Sigmoid colon (tissue), 3 donors: ENCODE results near the gene TTC33.

Experiments used
- POLR2A ChIP-seq, 2 donors: fragments of 450-650 bp; IDR thresholded peaks; one replicate each; pipeline ENCODE4 v1.6.1; 2016; ENCODE audit warnings: antibody characterized with exemption in 2 of 2, mild to moderate bottlenecking in 2 of 2, moderate library complexity in 2 of 2
- TF ChIP-seq, protein P1 (sequence below), 4 experiments: fragments of 450-650 bp in 3 of 4; fragments of 200-600 bp in 1 of 4; IDR thresholded peaks; one replicate each; pipeline ENCODE4 v1.5.1; 2016 to 2019; ENCODE audit warnings: antibody characterized with exemption in 4 of 4, mild to moderate bottlenecking in 3 of 4, moderate library complexity in 2 of 4

DNA sequence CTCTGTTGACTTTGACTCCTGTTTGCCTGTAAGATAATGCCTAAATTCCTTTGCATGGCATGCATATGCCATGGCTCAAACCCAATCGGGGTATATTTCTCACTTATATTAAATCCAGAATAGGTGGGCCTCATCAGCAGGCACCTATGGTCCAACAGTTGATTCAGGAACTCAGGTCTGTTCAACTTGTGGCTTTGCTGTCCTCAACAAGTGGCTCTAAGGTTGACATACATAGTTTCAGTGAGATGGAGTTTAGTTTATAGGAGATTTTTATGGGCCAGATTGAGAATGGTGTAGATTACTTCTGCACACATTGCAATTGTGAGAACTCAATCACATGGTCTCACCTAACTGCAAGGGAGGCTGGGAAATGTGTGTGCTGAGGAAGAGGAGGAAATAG lies 107.6 kb downstream of the TTC33 start:
- TF ChIP-seq, protein P1, sequence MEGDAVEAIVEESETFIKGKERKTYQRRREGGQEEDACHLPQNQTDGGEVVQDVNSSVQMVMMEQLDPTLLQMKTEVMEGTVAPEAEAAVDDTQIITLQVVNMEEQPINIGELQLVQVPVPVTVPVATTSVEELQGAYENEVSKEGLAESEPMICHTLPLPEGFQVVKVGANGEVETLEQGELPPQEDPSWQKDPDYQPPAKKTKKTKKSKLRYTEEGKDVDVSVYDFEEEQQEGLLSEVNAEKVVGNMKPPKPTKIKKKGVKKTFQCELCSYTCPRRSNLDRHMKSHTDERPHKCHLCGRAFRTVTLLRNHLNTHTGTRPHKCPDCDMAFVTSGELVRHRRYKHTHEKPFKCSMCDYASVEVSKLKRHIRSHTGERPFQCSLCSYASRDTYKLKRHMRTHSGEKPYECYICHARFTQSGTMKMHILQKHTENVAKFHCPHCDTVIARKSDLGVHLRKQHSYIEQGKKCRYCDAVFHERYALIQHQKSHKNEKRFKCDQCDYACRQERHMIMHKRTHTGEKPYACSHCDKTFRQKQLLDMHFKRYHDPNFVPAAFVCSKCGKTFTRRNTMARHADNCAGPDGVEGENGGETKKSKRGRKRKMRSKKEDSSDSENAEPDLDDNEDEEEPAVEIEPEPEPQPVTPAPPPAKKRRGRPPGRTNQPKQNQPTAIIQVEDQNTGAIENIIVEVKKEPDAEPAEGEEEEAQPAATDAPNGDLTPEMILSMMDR (IDR thresholded peaks at IDR 0.05): no peak
- no peak for TF ChIP-seq POLR2A (IDR thresholded peaks at IDR 0.05)
